K562 (cell line): ENCODE results near the gene AIFM3. TPM values are rescaled to one million over a fixed set of nuclear protein-coding genes. Genes with fewer than 3 reads are reported as not detected.
A peak's percentile ranks its signal among the peaks of the same experiment; 100 is the strongest.

Experiments used
- ATF1 ChIP-seq, 2 experiments: fragments of 450-650 bp in 1 of 2; IDR thresholded peaks; 2 replicates each; pipeline ENCODE4 v1.6.1; 2016; ENCODE audit warnings: missing compliant biosample characterization in 1 of 2, missing genetic modification characterization in 1 of 2
- CBFB ChIP-seq: sonication (generic); formaldehyde crosslinking; IDR thresholded peaks from 2 replicates; pipeline ENCODE4 v1.4.0; 2020; ENCODE audit warnings: mild to moderate bottlenecking, missing genetic modification reagents
- CBX5 ChIP-seq: IDR thresholded peaks from 2 replicates; pipeline ENCODE4 v1.6.1; 2014; ENCODE audit warnings: low read depth, borderline replicate concordance
- CCAR2 ChIP-seq: fragments of 200-400 bp; formaldehyde crosslinking; IDR thresholded peaks from 2 replicates; pipeline ENCODE4 v1.6.1; 2017; ENCODE audit warnings: mild to moderate bottlenecking, low read depth, low read length
- CEBPG ChIP-seq, 3 experiments: fragments of 200-800 bp in 1 of 3; sonication (Bioruptor generic) in 1 of 3; sonication (generic) in 1 of 3; formaldehyde crosslinking in 1 of 3; IDR thresholded peaks in 2 of 3; conservative IDR thresholded peaks in 1 of 3; 2 replicates each; pipeline versions ENCODE4 v1.6.1 to v1.8.0; 2016 to 2022; ENCODE audit warnings: missing compliant biosample characterization in 2 of 3, missing genetic modification characterization in 2 of 3, mild to moderate bottlenecking in 1 of 3, missing genetic modification reagents in 1 of 3
- ESRRB ChIP-seq: fragments of 250-450 bp; sonication (Bioruptor Pico); IDR thresholded peaks from 2 replicates; pipeline ENCODE4 v1.5.0; 2020; ENCODE audit warnings: mild to moderate bottlenecking, moderate library complexity, borderline replicate concordance
- FOXK1 ChIP-seq: sonication (generic); formaldehyde crosslinking; IDR thresholded peaks from 2 replicates; pipeline ENCODE4 v1.8.0; 2022; ENCODE audit warnings: missing genetic modification reagents, mild to moderate bottlenecking, borderline replicate concordance
- FOXM1 ChIP-seq, 2 experiments: fragments of 450-650 bp in 1 of 2; sonication (generic) in 1 of 2; formaldehyde crosslinking in 1 of 2; IDR thresholded peaks; 2 replicates each; pipeline versions ENCODE4 v1.6.1 to v1.9.0; 2017 to 2022; ENCODE audit warnings: low read depth in 2 of 2, mild to moderate bottlenecking in 2 of 2, missing genetic modification reagents in 1 of 2, moderate library complexity in 1 of 2
- JUND ChIP-seq, 2 experiments: IDR thresholded peaks; 2 replicates in 1 of 2; 3 replicates in 1 of 2; pipeline ENCODE4 v1.6.1; 2011; ENCODE audit warnings: borderline replicate concordance in 2 of 2, low read depth in 2 of 2, low read length in 2 of 2, improper control_type of control experiment in 1 of 2, missing biosample characterization in 1 of 2, missing genetic modification characterization in 1 of 2, missing genetic modification reagents in 1 of 2
- L3MBTL2 ChIP-seq: fragments of 450-650 bp; IDR thresholded peaks from 2 replicates; pipeline ENCODE4 v1.6.1; 2016; ENCODE audit warnings: mild to moderate bottlenecking, moderate library complexity
- LEF1 ChIP-seq: fragments of 450-650 bp; IDR thresholded peaks from 2 replicates; pipeline ENCODE4 v1.6.1; 2016; ENCODE audit warnings: mild to moderate bottlenecking
- MITF ChIP-seq: IDR thresholded peaks from 2 replicates; pipeline ENCODE4 v1.6.1; 2014; ENCODE audit warnings: antibody characterized with exemption
- MXI1 ChIP-seq: IDR thresholded peaks from 2 replicates; pipeline ENCODE4 v1.6.1; 2011; ENCODE audit warnings: low read depth, mild to moderate bottlenecking, improper control_type of control experiment, low read length
- NCOR1 ChIP-seq: fragments of 450-650 bp; IDR thresholded peaks from 2 replicates; pipeline ENCODE4 v1.6.1; 2016; ENCODE audit warnings: mild to moderate bottlenecking, moderate library complexity
- PHF21A ChIP-seq: fragments of 450-650 bp; IDR thresholded peaks from 2 replicates; pipeline ENCODE4 v1.6.1; 2017; ENCODE audit warnings: low read depth, borderline replicate concordance
- SAFB2 ChIP-seq: fragments of 200-400 bp; formaldehyde crosslinking; IDR thresholded peaks from 2 replicates; pipeline ENCODE4 v1.6.1; 2018; ENCODE audit warnings: borderline replicate concordance, low read length, low read depth, moderate library complexity; ENCODE audit not compliant: severe bottlenecking
- SNRNP70 ChIP-seq: fragments of 200-400 bp; formaldehyde crosslinking; optimal IDR thresholded peaks from 2 replicates; pipeline ENCODE3; 2017; ENCODE audit warnings: low read depth, low read length
- WHSC1 ChIP-seq: IDR thresholded peaks from one replicate; pipeline ENCODE4 v1.6.1; 2012; ENCODE audit warnings: low read length, control low read depth, inconsistent platforms
- XRCC5 ChIP-seq: fragments of 200-400 bp; formaldehyde crosslinking; IDR thresholded peaks from 2 replicates; pipeline ENCODE4 v1.6.1; 2017; ENCODE audit warnings: low read depth, mild to moderate bottlenecking, low read length
- ZNF133 ChIP-seq: fragments of 250-450 bp; sonication (Bioruptor Pico); IDR thresholded peaks from 2 replicates; pipeline ENCODE4 v1.4.0; 2020; ENCODE audit warnings: mild to moderate bottlenecking
- ZNF253 ChIP-seq: fragments of 250-450 bp; sonication (Bioruptor Pico); conservative IDR thresholded peaks from 2 replicates; pipeline ENCODE4 v1.6.1; 2021; ENCODE audit warnings: mild to moderate bottlenecking
- ZNF384 ChIP-seq: IDR thresholded peaks from 2 replicates; pipeline ENCODE4 v1.6.1; 2012; ENCODE audit warnings: low read depth, low read length, improper control_type of control experiment
- ZNF41 ChIP-seq: fragments of 250-450 bp; sonication (Bioruptor Pico); conservative IDR thresholded peaks from 2 replicates; pipeline ENCODE4 v1.4.0; 2020; ENCODE audit warnings: mild to moderate bottlenecking
- ZNF696 ChIP-seq: fragments of 250-450 bp; sonication (Bioruptor Pico); conservative IDR thresholded peaks from 2 replicates; pipeline ENCODE4 v1.4.0; 2020; ENCODE audit warnings: mild to moderate bottlenecking, moderate library complexity
- ZNF75A ChIP-seq: fragments of 450-650 bp; formaldehyde crosslinking; IDR thresholded peaks from 2 replicates; pipeline ENCODE4 v1.4.0; 2020; ENCODE audit warnings: mild to moderate bottlenecking
- ZNF780A ChIP-seq: fragments of 250-450 bp; sonication (Bioruptor Pico); IDR thresholded peaks from 2 replicates; pipeline ENCODE4 v1.5.0; 2021; ENCODE audit warnings: mild to moderate bottlenecking
- polyA plus RNA-seq, 8 experiments: library from polyadenylated mRNA; depleted of rRNA in 4 of 8; stranded (reverse) in 5 of 8; unstranded in 3 of 8; fragments of >200 nt; fragmentation: Nextera tagmentation in 2 of 8; fragmentation: Illumina TruSeq in 1 of 8; extraction: Ambion mirVana in 2 of 8; extraction: Trizol in 1 of 8; gene quantifications; 2 replicates each; pipeline versions ENCODE4 v1.2.1 to v1.2.3, GENCODE V29; 2011 to 2014; ENCODE audit warnings: inconsistent platforms in 1 of 8, missing spikeins in 1 of 8
- total RNA-seq, 7 experiments: library from RNA; depleted of rRNA in 6 of 7; stranded (reverse); fragments of >200 nt in 6 of 7; fragmentation: Illumina TruSeq in 2 of 7; extraction: Trizol in 2 of 7; gene quantifications; 2 replicates each; pipeline versions ENCODE4 v1.2.1 to v1.2.3, GENCODE V29; 2011 to 2021; ENCODE audit warnings: low replicate concordance in 1 of 7
- TF ChIP-seq, protein P1 (sequence below): fragments of 250-450 bp; sonication (Bioruptor Pico); IDR thresholded peaks from 2 replicates; pipeline ENCODE4 v1.6.1; 2021; ENCODE audit warnings: mild to moderate bottlenecking

The AIFM3 gene
- total and polyA plus RNA-seq, 9 of the 15 experiments (the other 6 are each of a cell fraction or from before 2014, with no cell fraction given): 0.03 to 0.20 (median 0.07) TPM; not detected in 1

DNA sequence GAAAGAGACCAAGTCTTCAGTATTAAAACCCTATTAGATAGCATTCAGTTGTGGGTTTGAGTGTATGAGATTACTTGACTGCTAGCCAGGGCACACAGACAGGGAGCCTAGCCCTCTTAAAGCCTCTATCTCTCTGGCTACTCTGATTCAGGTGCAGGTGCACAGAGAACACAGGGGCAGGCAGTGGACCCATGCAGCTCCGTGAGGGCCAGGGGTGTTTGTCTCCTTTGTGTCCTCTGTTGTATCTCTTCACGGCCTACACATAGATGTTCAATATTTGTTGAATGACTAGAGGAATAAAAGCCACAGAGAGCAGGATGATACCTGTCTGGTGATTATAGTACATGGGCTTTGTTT lies 21.5 kb upstream of the AIFM3 start (continued):
- TF ChIP-seq MITF: no peak
- no peak for TF ChIP-seq ZNF384
- TF ChIP-seq, protein P1, sequence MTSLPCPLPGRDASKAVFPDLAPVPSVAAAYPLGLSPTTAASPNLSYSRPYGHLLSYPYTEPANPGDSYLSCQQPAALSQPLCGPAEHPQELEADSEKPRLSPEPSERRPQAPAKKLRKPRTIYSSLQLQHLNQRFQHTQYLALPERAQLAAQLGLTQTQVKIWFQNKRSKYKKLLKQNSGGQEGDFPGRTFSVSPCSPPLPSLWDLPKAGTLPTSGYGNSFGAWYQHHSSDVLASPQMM: no peak
- TF ChIP-seq ZNF133 (CRISPR knock-in tag): no peak
- no peak for TF ChIP-seq ATF1 (CRISPR knock-in tag; IDR thresholded peaks at IDR 0.05)
- no peak for TF ChIP-seq ATF1 (tag; IDR thresholded peaks at IDR 0.05)
- TF ChIP-seq ZNF696 (CRISPR knock-in tag): no peak; the same call in 1 of the 2 replicates
- no peak for TF ChIP-seq ESRRB (CRISPR knock-in tag)
- TF ChIP-seq ZNF41: no peak
- no peak for TF ChIP-seq MXI1
- no peak for TF ChIP-seq FOXM1 (IDR thresholded peaks at IDR 0.05; ENCODE audit: low read depth)
- TF ChIP-seq FOXM1 (CRISPR knock-in tag; IDR thresholded peaks at IDR 0.05; ENCODE audit: low read depth): no peak
- TF ChIP-seq ZNF253 (CRISPR knock-in tag): no peak
- no peak for TF ChIP-seq JUND (IDR thresholded peaks at IDR 0.05; ENCODE audit: borderline replicate concordance, low read depth, low read length)
- TF ChIP-seq JUND (tag; IDR thresholded peaks at IDR 0.05; ENCODE audit: borderline replicate concordance, low read depth, low read length): no peak
- no peak for TF ChIP-seq PHF21A
- TF ChIP-seq CBX5: no peak
- TF ChIP-seq ZNF75A: no peak
- 0 out of 2 replicates have a peak, but pooled peaks have one; percentile 57 for TF ChIP-seq CCAR2
- TF ChIP-seq WHSC1: peak; percentile 41
- TF ChIP-seq LEF1: no peak
- TF ChIP-seq FOXK1 (CRISPR knock-in tag): no peak
- no peak for TF ChIP-seq XRCC5
- no peak for TF ChIP-seq NCOR1
- no peak for TF ChIP-seq CEBPG (CRISPR knock-in tag; IDR thresholded peaks at IDR 0.05)
- TF ChIP-seq CEBPG (tag; conservative IDR thresholded peaks at IDR 0.05 in 1 of 2, IDR thresholded peaks at IDR 0.05 in 1 of 2): no peak
- no peak for TF ChIP-seq L3MBTL2
- no peak for TF ChIP-seq SNRNP70
- TF ChIP-seq CBFB: no peak
- no peak for TF ChIP-seq SAFB2
- TF ChIP-seq ZNF780A: no peak
